T-helper 9 cell (primary cell): ENCODE measurements around the gene FBXO21.
A peak's percentile ranks its signal among the peaks of the same experiment; 100 is the strongest.
"Not testable (repeated sequence)": the region's sequence is repeated elsewhere in the genome, so short reads cannot be mapped to it uniquely, and the experiment has no call there.

Source experiments
- DNase-seq: peaks from one replicate; pipeline ENCODE4 v3.0.0-alpha.2; 2020

Gene FBXO21

DNA sequence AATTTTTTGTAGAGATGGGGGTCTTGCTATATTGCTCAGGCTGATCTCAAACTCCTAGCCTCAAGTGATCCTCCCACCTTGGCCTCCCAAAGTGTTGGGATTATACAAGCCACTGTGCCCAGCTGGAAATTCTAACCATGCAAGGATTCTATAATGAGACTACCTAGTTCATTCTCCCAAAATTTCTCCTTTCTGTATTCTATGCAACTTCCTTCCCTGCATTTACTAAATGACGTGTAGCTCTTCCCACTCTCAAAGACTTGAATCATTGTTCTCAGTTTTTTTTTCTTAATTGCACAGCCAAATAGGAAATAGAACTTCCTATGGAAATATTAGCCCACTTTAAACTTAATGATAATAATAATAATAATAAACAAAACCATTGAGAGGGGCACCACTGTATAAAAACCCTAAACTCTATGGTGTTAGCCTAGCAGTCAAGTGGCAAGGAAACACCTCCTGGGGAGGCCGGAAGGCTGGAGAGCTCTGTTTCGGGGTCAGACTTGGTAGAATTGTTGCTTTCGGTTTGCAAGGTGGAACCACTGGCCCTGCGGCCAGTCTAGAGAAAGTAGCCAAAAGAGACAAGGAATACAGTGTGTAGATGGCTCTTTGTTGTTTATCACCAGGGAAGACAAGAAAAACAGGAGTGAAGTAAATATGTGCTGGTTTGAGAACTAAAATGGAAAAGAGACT, 51.1 kb downstream of the FBXO21 start:
- DNase-seq, result no peak

DNA sequence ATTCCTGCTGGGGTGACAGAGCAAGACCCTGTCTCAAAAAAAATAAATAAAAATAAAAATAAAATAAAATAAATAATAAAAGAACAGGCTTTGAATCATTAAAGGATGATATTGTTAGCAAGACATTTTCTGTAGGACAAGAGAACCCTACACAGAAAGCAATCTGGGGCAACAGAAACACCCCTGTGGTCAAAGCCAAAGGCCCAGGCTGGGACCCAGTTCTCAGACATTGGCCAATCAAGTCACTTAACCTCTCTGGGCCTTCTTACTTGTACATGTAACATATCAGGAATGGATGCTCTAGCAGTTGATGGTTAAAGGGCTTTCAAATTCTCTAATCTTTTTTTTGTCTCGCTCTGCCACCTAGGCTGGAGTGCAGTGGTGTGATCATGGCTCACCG, 55.5 kb downstream of the FBXO21 start:
- no peak for DNase-seq

DNA sequence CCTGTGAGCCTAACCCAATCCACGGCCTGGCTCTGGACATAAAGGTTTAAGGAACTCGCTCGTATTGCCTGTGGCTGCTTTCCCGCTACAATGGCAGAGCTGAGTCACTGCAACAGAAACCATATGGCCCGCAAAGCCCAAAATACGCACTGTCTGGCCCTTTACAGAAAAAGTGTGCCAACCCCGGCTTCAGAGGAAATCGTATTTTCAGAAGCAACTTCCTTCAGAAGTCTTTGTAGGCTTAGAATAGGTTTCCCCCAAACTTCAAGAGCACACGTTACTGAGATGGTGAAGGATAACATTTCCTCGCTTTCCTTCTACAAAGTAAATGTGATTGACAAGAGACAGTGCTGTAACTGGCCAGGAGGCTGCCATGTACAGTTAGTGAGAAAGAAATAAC, 56.2 kb downstream of the FBXO21 start:
- peak; percentile 10 for DNase-seq

DNA sequence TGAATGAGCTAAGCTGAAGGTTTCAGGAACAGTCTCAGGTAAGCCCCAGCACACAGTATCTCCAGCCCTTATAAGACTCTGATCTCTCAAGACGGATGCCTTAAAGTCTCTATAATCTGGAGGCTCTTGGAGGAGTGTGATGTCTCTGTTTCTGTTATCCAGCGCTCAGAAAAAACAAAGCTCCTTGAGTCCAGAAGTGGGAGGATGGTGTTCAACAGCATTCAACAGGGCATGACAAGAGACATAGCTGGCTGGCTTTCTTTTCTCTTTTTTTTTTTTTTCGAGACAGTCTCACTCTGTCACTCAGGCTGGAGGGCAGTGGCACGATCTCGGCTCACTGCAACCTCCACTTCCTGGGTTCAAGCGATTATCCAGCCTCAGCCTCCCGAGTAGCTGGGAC, 59.5 kb downstream of the FBXO21 start:
- DNase-seq, result no peak

DNA sequence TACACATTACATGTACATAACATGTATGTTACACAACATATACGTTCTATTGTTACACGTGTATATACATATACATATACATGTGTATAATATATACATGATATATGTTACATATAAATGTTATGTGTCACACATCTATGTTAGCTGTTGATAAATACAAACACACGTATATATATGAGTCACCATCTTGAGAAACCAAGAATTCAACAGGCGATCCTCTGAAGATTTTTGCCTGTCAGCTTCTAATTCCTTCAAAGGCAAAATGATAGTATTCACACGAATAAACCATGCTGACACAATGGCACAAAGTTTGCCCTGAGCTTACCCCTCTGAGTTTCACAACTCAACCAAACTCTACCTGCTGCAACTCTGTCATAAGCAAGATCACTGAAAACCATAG, 60.9 kb downstream of the FBXO21 start:
- DNase-seq, result no peak

DNA sequence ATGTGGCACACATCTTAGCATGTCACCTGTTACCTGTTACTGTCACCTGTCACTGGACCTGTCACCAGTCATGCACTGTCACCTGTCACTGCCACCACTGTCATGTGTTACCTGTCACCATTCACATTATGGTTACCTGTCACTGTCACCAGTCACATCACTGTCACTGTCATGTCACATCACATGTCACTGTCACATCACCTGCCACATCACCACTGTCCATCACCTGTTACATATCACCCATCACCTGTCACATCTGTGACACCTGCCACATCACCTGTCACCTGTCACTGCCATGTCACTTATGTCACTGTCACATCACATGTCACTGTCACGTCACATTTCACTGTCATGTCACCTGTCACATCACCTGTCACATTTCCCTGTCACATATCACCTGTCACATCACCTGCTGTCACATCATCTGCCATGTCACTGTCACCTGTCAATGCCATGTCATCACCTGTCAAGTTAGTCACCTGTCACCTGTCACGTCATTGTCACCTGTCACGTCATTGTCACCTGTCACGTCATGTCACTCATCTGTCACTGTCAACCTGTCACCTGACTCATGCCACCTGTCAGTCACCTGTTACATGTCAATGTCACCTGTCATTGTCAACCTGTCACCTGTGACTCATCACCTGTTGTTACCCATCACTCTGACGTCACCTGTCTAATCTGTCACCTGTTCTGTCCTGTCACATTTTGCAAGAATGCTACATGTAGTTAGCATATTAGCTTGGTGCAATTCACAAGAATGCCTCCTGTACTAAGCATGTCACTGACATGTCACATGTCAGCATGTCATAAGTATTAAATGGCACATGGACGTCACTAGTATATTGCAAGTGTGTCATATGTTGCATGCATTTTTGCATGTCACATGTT, 62.1 kb downstream of the FBXO21 start:
- no peak for DNase-seq

DNA sequence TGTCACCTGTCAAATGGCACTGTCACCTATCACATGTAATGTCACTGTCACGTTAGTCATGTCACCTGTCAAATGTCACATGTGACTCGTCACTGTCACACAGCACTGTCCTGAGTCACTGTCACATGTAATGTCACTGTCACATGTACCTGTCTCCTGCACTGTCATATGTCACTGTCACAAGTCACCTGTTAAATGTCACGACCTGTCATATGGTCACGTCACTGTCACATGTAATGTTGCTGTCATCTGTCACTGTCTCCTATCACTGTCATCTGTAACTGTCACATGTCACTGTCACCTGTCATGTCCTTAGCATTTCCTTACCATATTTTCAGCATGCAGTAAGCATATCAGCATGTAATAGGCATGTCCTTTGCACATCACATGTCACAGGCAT, 63.9 kb downstream of the FBXO21 start:
- no peak for DNase-seq

DNA sequence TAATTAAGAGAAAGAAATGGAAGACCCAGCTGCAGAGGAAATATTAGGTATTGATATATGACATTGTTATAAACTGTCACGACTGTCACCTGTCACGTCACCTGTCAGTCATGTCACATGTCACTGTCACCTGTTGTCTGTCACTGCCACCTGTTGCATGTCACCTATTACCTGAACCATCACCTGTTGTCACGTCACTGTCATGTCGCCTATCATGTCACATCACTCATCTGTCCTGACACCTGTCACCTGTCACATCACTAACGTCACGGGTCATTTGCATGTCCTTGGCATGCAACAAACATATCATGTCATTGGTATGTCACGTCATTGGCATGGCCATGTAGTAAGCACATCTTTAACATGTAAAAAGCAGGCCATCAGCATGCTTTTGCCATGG, 64.5 kb downstream of the FBXO21 start:
- no peak for DNase-seq

DNA sequence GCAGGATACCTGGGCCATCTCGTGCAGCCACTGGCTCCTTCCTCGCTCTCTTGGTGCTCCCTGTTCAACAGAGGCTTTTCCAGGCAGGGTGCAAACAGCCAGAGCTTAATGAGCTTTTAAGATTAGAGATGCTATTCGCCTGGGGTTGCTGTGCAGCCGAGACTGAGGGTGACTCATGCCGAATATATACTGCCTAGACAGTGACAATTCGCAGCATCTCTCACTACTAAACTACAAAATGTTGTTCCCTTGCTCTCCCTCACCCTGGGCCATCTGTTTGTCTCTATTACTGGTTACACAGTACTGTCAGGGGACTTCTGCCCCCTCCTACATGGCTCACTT, 65.0 kb downstream of the FBXO21 start:
- DNase-seq, result no peak

DNA sequence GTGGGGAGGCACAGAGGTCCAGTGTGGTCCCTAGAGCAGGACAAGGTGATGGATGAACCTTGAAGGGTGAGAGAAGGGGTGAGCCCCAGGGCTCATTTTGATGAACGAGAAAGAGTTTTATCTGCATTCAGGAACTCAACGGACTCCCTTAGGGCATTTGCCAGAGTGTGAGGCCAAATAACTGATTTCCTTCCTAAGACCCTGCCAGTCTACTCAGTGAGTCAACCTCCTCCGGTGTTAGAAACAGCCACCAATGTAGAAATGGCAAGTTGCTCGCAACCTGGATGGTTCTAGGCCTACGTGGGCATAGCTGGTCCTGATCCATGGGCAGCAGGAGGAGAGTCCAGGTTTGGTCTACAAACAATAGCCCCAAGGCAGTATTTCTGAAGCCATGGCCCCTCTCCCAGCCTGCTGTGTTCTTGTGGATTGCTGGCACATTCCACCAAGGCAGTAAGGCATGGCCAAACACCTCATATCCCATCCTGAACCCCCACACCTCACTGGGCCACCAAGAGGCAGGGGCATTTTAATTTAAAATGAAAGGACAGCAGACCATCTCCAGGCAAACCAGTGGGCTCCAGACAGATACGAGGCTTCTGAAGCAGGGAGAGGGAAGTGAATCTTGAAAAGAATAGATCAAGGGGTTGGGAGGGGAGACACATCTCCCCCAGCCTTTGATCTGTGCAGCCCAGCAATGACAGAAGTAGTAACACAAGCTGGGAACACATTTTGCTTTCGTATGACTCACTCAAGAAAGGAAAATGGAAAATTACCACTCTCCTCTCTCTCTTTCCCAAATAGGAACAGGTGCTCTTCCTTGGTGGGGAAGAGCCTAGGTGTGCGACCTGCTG, 65.6 kb downstream of the FBXO21 start:
- DNase-seq, result no peak

DNA sequence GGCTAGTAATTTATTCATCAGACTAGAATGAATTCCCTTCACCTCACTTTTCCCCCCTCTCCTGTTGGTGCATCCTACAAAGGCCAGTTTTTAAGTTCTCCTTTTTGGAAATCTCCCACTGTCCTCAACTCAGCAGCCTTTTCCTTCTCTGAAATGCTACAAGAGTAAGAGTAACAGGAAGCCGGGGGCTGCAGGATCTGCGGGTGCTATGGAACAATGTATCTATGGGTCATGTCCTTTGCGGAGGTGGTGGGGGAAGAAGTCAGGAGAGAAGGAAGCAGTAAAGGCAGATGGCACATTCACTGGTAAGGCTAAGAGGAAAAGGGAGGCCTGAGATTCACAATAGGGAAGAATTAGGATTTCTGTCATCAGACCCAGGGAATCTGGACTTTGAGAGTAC, 68.8 kb downstream of the FBXO21 start:
- no peak for DNase-seq

DNA sequence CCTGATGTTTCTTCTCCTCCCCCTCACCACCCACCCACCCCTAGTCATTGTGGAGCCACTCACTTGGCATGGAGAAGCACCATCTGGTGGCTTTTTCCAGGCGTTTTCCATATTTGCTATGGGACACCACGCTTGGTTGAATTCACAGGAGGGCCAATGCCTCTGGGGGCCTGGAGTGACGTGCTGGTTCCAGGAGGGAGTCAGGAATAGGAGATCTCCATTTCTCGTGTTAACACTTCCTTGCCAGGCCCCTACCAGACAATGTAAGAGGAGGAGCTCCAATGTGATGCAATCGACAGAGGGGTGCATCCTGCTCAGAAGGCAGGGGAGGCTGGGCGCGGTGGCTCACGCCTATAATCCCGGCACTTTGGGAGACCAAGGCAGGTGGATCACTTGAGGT, 69.5 kb downstream of the FBXO21 start:
- no peak for DNase-seq

DNA sequence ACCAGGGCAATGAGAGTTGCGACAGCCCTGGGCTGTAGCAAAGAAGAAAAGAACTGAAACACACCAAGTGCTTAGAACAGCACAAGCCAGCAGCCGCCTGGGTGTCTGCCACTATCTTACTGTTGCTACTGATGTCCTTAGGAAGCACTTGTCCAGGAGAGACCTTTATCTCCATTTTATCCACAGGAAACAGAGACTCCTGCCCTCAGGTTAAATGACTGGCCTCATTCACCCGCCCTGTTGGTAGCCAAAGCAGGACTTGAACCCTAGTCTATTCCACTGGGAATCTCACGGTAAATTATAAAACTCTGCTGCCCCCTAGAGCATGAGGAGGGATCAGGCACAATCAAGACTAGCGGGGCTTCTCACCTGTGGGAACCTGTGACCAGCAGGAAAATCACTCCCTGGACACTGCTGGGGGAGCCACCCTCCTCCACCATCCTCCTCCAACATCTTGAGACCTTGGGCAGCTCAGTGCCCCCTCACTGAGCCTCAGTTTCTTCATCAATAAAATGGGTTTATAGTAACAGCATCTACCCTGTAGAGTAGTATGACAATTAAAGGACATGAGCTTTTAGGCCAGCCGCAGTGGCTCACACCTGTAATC, 70.6 kb downstream of the FBXO21 start:
- no peak for DNase-seq

DNA sequence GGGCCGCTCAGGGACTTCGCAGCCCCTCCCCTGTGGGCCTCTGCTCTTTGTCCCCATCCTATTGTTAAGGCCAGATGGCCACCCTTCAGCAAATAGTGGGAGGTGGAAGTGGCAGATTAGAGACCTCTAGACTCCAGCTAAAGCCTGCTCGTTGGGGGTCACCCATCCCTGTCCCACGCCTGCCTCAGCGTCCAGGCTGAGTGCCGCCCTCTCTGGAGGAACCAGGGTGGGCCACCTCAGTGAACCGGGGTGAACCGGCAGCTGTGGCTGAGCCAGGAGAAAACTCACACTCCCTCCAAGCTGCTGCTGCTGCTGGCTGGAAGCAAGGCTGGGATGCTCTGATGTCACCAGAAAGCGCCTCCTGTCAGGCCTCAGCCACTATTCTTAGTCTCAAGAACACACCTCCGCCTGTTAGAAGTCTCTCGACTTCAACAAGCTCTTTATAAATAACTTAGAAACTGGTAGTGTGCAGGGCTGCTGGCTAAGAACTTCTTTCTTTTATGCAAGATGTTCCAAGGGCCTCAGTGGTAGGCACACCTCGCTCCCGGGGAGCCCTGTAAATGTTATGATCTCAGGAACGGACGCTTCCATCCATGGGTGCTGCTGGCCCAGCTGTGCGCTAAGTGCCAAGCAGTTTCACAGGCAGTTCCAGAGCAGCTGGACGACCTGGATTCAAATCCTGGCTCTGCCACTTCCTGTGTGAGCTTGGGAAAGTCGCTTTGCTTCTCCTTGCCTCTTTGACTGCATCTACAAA, 71.3 kb downstream of the FBXO21 start:
- DNase-seq, result no peak

DNA sequence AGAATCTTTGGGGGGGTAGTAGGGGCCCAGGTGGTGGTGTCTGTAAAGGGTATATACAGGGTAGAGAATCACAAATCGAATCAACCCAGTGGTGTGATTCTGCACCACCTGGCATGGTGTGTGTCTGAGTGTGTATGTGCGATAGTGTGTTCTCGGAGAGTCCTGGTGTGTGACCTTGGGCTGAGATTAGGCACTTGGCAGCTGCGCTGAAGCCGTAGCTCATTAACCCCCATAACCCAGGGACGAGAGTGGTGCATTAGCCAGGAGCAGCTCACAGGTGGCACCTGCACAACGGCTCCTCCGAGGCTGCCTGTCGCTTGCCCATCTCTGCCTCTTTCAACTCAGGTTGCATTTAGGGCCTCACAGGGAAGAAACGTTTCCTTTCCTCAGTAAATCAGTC, 75.5 kb downstream of the FBXO21 start:
- no peak for DNase-seq

DNA sequence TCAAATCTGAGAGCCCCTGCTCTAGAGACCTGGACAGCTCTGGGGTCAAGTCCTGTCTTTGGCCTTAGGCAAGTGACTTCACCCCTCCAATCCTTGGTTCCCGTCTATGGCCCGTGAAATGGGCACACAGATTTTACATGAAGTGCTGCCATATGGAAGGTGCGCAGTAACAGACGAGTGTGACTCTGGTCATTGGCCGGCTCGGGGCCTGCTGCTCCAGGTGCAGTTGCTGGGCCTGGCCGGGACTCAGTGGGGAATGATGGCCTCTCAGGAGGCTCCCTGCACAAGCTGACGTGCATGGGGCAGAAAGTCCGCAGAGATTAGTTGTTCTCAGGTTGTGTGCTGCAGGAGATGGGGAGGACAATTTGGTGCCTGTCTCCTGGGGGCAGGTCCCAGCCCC, 77.0 kb downstream of the FBXO21 start:
- DNase-seq, result no peak

DNA sequence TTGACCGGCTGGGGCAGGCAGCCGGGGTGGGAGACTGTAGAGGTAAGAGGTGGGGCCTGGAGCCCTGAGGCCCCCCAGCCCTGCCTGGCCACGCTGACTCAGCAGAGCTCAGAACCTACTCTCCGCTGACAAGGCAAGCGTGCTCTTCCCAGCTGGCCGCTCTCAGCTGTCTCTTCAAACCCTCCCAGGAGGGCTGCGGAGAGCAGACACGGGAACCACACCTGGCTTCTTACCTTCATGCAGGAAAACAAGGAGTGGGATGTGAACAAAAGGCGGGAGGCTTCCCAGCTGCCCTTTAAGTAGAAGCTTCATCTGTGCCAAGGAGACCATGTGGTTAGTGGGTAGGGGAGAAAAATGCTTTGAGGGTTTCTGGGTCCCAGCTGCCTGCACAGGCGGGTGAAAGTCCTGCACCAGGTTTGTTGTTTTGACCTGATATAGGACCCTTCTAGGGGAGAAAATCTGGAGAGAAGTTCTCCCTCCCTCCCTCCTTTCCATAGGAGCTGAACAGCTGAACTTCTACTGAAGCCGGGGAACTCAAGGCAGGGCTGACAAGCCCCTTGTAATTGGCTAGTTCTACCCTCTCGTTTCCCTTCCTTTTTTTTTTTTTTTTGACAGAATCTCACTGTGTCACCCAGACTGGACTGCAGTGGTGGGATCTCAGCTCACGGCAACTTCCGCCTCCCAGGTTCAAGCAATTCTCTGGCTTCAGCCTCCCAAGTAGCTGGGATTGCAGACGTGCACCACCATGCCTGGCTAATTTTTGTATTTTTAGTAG, 78.3 kb downstream of the FBXO21 start:
- DNase-seq, result no peak

DNA sequence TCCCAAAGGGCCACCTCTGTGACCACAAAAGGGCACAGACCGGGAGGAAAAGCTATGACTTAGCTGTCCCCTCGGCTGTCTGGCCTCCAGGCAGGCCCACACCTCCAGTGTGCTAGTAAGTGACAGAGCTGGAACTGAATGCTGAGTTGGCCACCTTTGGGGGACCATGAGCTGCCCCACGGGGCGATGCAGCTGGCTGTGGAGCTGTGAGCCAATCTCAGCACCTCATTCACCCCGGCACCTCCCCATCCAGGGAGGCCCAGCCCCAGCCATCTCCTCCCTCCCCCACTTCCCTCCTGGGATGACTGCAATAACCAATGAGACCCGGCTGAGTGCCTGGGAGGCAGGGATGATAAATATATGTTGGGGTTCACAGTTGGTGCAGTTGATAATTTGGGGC, 78.9 kb downstream of the FBXO21 start:
- no peak for DNase-seq

DNA sequence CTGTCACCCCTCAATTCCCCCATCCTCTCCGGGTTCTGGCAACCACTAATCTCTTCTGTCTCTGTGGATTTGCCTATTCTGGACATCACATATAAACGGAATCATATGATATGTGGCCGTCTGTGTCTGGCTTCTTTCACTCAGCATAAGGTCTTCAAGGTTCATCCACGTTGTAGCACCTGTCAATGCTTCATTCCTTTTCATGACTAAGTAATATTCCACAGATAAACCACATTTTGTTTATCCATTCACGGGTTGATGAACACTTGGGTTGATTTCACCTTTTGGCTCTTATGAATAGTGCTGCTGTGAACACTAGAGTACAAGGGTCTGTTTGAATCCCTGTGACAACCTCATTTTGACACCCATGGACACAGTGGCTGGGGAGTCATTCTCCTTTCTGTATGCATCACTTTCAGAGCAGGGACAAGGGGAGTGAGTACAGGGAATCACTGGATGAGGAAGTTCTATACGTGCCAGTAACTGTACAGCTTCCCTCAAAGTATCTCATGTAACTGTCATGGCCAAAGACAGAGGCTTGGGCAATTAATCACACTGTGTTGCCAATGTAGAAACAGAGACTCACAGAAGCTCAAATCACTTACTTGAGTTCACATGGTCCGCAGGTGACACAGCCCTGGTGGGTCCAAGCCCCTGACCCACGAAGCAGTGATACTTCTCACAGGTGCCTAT, 80.2 kb downstream of the FBXO21 start:
- no peak for DNase-seq

DNA sequence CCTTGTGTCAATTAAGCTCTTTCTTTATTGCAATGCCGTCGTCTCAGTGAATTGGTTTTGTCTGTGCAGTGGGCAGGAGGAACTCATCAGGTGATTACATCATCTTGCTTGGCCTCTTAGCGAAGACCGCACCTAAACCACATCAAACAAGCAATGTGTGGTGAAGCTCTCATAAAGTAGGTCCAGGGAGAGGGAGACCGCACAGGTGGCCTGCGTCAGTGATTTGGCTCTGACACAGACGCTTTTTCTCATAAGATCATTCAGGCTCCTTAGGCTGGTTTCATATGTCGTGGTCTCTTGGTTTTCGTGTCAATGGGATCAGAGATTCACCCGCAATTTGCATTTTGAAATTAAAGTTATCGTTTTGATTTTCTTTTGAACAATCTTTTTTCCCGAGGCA, 84.4 kb downstream of the FBXO21 start:
- DNase-seq, result peak; percentile 42

DNA sequence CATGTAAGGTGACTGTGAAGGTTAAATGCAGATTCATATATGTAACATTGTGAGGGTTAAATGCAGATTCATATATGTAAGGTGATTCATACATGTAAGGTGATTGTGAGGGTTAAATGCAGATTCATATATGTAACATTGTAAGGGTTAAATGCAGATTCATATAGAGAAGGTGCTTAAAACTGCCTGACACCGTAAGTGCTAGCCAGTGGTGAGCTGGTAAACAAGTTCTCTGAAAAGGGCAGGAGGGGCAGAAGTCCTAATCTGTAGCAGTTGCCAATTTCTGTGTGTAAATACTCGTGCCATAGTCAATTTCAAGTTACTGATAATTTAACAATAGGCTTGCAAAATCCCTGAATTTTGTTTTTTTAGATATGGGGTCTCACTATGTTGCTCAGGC, 86.3 kb downstream of the FBXO21 start:
- not testable (repeated sequence) for DNase-seq
